SIG-M5 (cell line): ENCODE measurements around the gene SCRN1.
A peak's percentile ranks its signal among the peaks of the same experiment; 100 is the strongest.
"Not testable (repeated sequence)": the region's sequence is repeated elsewhere in the genome, so short reads cannot be mapped to it uniquely, and the experiment has no call there.

Experiments used
- DNase-seq: peaks from one replicate; lab custom pipeline; 2025; lab: John Stamatoyannopoulos, UW

Gene SCRN1

DNA sequence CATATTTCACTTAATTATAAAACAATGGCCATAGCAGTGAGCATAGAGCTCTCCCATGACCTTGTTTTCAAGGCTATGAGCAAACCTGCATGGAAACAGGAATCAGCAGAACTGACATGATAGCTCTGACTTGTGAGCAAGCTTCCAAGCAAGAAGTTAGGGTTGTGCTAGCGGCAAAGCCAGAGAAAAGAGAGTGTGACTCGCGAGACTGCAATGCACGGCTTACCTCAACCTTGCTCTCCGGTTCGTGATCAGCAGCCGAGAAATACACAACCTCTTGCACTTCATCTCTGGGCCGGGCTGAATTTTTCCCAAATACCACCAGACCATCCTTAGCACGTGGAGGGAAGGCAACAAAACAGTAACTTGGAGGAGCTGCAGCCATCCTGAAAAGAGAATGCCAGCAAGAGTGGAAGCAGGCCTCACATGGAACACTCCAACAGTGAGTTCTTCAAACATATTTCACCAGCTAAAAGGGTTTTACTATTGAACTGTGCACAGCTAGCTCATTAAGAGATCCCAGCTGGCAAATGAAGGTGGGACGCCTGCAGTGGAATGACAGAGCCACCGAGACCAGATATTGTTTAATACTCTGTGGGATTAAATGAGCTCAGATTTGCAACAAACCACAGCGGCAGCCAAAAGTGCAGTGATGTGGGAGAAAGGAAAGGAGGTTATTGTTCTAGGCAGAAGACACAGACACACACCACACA, 20.8 kb downstream of the SCRN1 start:
- no peak for DNase-seq

DNA sequence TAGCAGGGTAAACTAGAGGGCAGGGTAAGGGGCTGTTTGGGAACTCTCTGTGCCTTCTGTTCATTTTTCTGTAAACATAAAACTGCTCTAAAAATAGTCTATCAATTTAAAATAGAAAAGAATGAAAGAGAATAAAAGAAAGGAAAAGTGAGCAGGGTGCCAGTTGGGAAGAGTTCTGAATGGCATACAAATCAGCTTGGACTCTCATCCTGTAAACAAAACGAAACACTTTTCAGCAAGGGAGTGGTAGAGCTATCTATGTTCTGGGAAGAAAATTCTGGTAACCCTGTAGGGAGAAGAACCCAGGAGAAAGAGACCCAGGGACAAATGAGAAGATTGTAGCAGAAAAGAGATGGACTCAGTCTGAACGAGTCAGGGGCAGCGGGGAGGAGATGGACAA, 24.6 kb downstream of the SCRN1 start:
- no peak for DNase-seq

DNA sequence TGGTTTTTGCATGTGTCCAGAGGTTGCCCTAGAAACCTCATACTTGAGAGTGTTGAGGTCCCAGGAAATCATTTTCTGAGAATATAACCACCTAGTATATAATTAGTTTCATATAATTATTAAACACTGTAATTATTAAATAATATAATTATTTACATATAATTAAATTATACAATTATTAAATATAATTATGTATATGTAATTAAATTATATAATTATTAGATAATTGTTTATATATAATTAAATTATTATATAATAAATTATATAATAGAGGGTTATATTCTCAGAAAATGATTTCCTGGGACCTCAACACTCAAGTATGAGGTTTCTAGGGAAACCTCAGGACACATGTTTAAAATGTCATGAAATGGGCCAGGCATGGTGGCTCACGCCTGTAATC, 27.6 kb downstream of the SCRN1 start:
- no peak for DNase-seq

DNA sequence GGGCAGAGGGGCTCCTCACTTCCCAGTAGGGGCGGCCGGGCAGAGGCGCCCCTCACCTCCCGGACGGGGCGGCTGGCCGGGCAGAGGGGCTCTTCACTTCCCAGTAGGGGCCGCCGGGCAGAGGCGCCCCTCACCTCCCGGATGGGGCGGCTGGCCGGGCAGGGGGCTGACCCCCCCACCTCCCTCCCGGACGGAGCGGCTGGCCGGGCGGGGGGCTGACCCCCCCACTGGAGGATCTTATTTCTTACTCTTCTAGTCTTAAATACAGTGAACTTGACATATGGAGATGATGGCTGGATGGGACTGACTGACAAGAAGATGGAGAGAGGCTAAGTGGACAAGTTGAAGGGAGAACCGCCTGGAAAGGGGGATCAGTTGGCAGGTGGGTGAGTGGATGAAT, 28.0 kb downstream of the SCRN1 start:
- not testable (repeated sequence) for DNase-seq

DNA sequence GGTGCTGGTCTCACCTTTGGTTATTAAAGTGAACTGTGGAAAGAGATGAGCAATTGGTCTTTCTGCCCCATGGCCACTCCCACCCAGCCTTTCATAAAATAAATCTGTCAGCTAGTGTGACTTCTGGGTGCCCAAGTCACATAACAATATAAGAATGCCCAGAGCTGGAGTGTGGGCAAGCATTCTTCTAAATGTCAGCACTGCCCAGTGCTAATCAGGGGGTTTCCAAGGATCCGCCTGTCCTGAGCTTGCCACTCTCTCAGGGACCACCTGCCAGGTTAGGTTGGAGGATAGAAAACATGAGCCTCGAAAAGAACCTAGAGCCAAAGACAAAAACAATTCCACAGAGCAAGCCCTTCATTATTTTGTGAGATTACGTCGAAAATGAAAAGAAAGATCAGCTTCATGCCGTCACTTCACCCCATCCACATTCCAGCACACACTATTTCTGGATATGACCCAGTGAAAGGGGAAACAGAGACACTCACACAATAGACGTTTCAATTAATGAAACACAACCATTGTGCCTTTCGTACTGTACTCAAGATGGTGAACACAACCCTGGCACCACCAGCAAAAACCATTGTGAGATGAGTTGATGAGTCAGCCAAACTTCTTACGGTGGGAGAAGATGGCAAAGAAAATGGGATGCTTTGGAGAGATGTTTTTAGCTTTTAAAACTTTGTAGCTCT, 30.8 kb downstream of the SCRN1 start:
- no peak for DNase-seq

DNA sequence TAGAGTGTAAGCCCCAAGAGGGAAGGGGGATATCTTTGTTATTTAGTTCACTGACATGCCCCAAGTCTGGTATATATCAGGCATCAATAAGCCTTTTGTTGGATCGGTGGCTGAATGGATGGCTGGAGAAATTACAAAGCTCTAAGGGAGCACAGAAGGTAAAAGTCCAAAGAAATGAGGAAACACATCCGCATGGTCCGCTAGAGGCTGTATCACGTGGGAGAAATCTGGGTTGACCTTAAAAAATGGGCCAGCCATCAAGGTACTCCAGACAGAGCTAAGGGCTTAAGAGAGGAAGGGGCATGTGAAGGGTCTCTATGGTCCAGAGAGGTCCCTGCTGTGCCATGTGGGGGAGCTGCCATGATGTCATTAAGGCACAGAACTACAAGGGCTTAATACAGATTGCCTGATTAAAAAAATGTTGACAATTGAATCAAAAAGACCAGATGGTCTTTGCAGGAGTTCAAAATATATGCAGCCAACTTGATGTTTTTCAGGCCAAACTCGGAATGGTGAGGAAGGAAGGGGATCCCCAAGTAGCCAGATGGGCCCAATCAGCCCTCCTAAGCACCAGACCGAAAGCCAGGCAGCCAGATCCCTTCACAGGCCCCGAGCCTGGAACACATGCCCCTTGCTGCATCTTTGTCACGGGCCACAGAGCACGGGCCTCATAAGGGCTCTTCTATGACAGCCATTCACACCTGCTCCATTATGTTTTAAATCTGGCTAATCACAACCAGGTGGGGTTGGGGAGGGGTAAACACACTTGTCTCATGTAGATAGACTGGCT, 31.9 kb downstream of the SCRN1 start:
- DNase-seq, result no peak

DNA sequence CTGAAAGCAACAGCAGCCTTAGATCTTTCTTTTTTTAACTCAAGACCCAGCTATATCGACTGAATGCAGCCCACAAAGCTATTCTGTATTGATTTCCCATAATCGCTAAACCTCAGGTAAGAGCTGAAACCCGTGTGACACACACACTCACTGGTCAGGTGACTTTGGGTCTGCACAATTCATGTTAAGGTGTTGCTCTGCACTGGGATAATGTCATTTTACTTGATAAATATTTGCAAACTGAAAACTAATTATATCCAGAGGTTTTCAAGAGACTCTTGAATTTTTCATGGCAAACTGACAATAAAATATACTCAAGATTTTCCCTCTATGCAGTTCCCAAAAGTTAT, 33.1 kb downstream of the SCRN1 start:
- no peak for DNase-seq

DNA sequence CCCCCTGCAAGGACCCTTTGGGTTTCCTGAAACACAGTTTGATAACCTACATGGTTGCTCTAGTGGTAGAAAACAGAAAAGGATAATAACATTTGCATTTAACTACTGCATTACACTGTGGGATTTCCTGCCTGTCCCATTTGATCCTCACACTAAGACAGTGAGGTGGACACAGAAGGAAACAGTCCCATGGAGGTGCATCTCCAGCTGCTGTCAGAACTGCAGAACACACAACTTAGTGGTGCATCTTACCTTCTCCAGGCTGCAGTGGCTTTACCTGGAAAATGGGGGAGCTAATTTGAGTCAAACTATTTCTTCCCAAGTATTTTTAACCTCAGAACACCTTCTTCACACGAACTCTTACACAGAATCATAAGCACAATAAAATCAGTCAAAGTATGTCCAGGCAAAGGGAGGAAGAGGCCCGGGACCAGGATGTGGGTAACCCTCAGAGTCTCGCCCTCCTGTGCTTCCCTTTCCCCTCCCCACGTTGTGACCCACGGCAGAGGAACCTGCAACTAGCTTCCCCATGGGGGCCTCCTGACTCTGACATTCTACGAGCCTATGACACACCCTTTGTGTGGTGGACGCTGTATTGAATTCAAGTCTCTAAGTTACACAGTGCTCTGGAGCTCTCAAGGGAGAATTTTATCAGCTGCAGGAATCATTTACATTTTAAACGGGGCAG, 33.7 kb downstream of the SCRN1 start:
- peak; percentile 15 for DNase-seq

DNA sequence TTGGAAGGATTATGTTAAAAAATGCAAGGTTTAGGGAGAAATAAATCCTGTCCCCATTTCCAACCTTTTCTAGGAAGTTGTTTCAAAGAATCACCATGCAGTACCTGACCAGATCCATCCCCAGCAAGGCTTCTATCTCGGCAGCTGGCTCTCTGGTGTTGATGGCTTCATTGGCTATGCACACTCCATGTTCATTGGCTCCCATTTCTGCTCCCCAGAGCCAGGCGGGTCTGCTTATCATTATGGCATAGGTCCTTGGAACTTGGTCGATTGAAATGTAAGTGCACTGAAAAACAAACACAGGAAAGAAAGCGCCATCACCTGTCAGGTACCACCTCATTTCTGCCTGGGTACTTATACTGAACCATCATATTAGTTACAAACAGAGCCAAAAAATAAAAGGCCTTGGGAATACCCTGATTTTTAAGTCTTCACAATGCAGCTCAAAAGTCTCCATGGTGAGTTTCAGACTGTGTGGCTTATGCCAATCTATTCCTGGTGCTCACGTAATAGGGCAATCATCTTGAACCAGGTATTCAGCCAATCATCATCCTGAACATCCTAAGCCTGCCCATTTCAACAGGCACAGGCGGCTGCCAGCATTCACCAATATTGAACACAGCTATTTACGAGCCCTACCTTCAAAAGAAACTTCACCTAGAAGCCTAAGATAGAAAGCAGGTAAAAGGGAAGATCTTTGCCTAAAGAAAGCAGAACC, 34.4 kb downstream of the SCRN1 start:
- no peak for DNase-seq

DNA sequence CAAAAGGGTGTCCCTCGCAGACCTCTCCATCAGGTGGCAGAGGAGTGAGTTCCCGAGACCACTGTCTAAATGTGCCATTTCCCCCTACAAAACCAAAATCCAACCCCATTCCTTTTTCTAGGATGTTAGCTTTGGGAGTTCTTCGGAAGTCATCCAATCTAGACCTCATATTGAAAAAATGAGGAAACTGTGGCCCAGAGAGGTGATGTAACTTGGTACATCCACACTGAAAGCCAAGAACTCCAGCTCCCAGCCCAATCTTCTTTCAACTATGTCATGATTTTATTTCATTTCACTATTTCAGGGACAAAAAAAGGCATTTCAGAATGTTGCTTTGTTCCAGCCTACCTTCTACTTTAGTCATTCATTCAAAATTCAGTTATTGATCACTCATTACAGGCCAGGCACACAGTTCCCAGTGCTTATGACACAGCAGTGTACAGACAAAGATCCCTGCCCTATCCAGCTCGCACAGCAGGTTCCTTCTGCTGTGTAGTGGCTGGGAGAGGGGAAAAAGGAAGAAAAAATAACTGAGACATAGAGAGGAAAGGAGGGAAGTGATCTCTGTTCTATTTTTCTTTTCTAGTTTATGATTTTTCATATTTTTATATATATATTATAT, 35.8 kb downstream of the SCRN1 start:
- DNase-seq, result no peak

DNA sequence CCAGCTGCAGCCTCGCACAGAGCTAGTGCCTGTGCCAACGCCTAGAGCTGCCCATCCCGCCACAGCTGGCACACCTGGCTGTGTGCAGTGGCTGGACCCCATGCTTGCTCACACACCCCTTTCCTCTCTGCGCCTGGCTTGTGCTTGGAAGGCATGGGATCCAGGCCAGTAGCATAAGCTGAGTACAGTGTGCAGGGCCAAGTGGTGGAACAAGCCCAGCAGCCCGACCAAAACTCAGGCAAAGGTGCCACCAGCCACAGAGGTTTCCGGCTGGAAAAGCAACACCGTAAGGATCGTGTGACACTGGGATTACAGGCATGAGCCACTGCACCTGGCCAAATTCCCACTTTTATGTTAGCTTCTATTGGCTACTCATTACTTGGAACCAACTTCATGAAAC, 38.4 kb downstream of the SCRN1 start:
- no peak for DNase-seq

DNA sequence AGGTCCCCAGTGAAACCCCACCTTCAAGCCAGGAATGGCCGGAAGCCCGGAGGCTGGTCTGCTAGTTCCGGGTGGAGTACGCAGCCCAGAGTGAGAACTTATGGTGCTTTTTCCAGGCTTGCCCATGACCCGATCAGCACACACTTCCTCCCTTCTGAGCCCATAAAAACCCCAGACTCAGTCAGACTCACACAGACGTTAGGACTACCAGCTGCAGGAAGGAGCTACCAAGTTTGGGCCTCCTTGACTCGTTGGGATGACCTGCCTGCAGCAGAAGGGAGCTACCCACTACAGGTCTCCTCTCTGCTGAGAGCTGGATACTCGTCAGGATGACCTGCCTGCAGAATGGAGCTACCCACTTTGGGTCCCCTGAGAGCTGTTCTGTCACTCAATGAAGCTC, 39.1 kb downstream of the SCRN1 start:
- DNase-seq, result no peak

DNA sequence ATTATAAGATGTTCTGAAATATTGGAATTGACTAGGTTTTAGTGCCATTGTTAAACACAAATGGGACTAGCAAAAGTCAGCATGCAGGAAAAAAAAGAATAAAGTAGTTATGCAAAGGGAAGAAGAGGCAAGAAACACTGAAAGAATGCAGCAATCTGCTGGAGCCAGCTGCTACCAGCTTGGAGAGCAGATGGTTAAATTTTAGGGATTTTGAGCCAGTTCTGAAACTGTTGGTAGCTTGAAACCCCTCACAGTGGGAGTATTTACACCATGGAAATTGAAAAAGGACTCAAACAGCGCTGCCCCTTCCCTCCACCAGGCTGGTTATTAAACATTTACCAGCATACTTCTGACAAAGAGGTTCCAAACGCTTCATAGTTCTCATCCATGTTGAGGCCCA, 41.0 kb downstream of the SCRN1 start:
- no peak for DNase-seq

DNA sequence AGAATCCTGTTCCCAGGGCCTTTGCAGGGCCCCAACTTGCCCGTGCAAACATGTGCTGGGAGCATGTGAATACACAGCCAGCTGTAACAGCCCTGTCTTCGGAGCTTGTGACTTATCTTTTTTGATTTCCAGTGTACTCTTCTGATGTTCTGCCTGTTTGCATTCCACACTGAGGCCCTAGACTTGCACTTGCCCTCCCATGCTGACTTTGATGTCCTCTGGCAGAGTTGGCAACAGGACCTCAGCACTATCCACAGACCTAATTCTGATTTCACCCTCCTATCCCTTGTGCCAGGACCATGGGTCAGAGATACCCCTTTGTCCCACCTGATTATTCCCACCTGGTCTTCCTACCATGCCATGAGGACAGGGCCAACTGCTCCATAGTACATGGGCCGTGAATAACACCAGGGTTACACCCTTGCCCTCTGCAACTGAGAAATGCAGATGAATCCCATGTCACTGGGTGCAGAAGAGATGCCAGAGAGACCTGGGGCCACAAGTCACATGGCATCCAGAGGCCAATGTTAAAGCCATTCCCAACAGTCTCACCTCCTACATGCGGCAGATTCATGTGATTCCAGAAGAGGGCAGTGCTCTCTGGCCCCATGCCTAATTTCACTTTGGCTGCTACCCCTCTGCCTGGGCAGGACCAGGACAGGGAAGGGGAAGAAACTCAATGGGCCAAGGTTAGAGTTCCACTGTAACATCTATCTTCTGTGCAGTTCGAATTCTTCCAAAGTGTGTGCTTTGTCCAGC, 43.0 kb downstream of the SCRN1 start:
- no peak for DNase-seq

DNA sequence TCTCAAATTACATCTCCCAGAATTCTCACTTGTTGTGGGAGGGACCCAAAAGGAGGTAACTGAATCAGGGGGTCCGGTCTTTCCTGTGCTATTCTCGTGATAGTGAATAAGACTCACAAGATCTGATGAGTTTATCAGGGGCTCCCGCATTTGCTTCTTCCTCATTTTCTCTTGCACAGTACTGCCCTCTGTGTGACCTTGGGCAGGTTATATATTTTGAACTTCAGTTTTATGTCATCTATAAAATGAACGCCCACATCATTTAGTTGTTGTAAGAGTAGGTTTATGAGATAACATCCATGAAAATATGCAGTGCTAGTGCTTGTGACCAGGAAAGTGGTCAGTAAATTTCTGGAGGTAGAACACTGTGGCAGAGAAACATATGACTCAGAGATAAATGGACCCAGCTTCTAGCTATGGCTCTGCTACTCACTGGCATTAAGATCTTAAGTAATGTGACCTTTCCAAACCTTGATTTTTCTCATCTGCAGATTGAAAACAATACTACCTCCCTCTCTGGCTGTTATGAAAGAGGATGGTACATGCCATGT, 44.3 kb downstream of the SCRN1 start:
- DNase-seq, result no peak

DNA sequence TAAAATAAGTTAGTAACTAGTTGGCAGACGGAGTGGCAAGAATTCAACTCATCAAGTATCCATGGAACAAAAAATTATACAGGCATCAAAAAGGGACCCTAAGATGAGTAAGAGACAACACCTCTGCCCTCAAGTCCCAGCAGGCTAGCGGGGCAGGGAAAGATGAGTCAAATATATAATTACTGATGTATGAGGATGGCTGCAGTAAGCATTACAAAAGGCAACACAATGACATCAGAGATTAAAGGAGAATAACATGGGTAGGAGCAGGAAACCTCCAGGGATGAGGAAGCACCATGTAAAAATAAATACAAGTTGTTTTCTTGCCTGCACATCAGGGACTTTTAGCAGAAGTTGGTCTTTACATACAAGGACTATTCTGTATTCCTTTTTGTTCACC, 49.4 kb downstream of the SCRN1 start:
- DNase-seq, result no peak

DNA sequence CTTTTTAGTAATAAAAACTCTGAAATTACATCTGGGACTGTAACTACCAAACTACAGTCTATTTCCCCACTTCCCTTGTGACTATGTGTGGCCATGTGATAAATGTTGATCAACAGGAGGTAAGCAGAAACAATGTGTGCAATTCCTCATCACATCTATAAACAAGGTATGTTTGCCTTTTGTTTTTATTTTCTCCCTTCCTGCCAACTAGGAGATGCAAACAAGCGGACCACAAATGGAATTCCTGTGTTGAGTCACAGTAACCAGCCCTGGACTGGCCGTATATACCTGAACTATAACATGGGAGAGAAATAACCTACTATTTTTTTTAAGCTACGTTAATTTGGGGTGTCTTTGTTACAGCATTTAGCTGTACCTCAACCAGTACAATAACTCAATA, 52.5 kb downstream of the SCRN1 start:
- no peak for DNase-seq

DNA sequence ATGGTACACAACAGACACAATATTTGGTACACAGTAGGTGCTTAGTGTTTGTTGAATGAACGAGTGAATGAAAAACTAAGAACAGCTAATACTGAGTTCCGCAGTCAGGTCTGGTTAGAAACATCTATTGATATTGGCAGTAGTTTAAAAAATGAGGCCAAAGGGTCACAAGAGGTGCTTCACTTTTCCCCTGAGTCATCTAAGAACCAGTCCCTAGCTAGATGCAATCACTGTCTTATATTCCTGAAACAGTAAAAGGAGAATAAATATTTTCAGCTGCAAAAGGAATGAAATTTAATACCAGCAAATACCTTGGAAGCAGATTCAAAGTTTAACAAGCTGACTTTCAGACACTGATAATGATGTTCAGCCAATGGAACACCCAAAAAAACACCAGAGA, 54.5 kb downstream of the SCRN1 start:
- DNase-seq, result no peak

DNA sequence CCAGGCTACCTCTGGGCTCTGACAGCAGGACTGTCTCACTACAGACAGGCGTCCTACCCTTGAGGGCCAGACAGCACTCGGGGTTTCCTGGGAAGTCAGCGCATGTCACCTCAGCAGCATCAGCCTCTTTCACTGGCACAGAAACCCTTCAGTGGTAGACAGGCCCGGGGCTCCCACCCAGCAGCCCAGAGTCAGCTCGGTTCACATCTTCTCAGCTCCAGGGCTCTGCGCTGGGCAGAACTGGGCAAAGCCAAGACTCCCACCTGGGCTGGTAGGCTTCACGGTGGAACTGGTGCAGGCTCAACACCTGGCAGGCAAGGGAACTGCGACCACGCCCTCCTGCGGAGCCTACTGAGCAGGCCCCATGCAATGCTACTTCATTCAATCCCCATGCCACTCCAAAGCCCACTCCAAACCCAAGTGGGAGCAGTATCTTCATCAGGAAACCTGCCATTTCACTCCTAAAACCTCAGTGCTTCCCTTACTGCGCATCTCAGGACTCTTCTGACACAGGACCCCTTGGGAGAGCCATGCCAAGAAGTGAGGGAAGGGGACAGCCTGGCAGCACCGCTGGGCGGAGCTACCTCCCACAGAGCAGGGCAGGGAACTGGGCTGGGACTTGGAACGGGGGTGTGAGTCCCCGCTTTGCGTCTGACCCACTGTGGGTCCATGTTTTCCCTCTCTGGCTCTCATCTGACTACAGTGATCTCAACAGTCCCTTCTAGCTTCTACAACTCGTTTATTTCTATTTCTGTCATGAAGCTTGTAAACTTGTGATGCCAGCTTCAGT, 60.4 kb downstream of the SCRN1 start:
- no peak for DNase-seq

DNA sequence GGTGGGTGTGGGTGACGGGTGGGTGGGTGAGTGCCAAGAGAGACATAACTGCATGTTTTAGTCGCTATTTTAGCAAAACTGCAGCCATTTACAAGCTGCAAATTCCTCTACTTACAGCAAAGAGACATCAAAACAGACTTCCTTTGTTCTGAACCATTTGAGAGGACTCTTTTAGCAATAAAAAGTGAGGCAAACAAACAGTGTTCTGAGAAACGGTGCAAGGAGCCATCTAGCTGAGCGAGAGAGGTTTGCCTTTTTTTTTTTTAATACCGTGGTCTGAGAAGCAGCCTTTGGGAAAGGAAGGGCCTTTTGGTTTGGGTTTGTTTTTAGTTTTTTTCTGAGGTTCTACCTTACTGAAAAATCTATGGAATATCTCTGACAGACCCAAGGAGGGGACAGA, 62.9 kb downstream of the SCRN1 start:
- no peak for DNase-seq
